Stimulated activated CD4-positive, alpha-beta T cell treated with anti-CD3 and anti-CD28 coated beads, TNF-alpha, amount 100 ng/mL, for 24 hours (primary cell): ENCODE data around the gene WDR4.
"Not testable (repeated sequence)": the region's sequence is repeated elsewhere in the genome, so short reads cannot be mapped to it uniquely, and the experiment has no call there.

Experiments
- DNase-seq, 3 experiments: peaks; one replicate each; pipeline ENCODE4 v3.0.0-alpha.2; 2020; ENCODE audit warnings: low read depth in 3 of 3

WDR4 gene

GRCh38 chr21:42839271-42840231 lies 39.8 kb downstream of the WDR4 start:
- no peak for DNase-seq

- not testable (repeated sequence) for DNase-seq
Measured at GRCh38 chr21:42838212-42838690, 41.1 kb downstream of the WDR4 start.

- no peak for DNase-seq
Measured at GRCh38 chr21:42837421-42838211, 41.7 kb downstream of the WDR4 start.

GRCh38 chr21:42836767-42837301 lies 42.5 kb downstream of the WDR4 start:
- no peak for DNase-seq

- DNase-seq, result no peak
Measured at GRCh38 chr21:42836402-42836666, 43.0 kb downstream of the WDR4 start.

GRCh38 chr21:42835611-42836401 lies 43.5 kb downstream of the WDR4 start:
- no peak for DNase-seq

- DNase-seq, result no peak
Measured at GRCh38 chr21:42835211-42835610, 44.1 kb downstream of the WDR4 start.

GRCh38 chr21:42834726-42835191 lies 44.6 kb downstream of the WDR4 start:
- DNase-seq, result no peak

GRCh38 chr21:42833859-42834725 lies 45.2 kb downstream of the WDR4 start:
- no peak for DNase-seq

GRCh38 chr21:42833439-42833815 lies 45.9 kb downstream of the WDR4 start:
- peak; percentile 17 to 59 (median 33) for DNase-seq

- DNase-seq, result not testable (repeated sequence)
Measured at GRCh38 chr21:42832321-42832630, 47.1 kb downstream of the WDR4 start.

- no peak for DNase-seq
Measured at GRCh38 chr21:42830456-42831455, 48.6 kb downstream of the WDR4 start.

- DNase-seq, result no peak
Measured at GRCh38 chr21:42829954-42830353, 49.4 kb downstream of the WDR4 start.

- DNase-seq, result no peak
Measured at GRCh38 chr21:42829417-42829816, 49.9 kb downstream of the WDR4 start.

GRCh38 chr21:42827588-42827987 lies 51.8 kb downstream of the WDR4 start:
- DNase-seq, result no peak

GRCh38 chr21:42820616-42821465 lies 58.5 kb downstream of the WDR4 start:
- DNase-seq, result no peak

- DNase-seq, result no peak
Measured at GRCh38 chr21:42819861-42820615, 59.3 kb downstream of the WDR4 start.

- DNase-seq, result peak; percentile 25 to 56 (median 52)
Measured at GRCh38 chr21:42818328-42818749, 61.0 kb downstream of the WDR4 start.
